ENCODE measurements around the gene TRUB1.

TRUB1 gene

DNA sequence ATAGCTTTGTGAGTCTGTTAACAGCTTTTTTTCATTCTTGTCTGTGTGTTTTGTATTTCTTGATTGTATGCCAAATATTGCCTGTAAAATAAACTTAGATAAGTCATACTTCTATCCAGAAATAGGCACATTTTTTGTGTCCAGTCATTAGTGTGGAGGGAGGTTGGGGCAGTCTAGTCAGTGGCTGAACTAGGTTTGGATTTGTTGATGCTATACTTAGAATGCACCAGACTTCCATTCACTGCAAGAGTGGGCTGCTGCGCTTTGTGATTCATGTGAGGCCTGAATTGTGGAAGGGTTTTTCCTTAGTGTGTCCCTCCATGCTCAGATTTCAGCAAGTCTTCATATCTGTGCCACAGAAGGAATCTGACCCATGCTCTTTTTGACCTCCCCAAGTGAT lies 50.0 kb downstream of the TRUB1 start:
- no peak for DNase-seq

DNA sequence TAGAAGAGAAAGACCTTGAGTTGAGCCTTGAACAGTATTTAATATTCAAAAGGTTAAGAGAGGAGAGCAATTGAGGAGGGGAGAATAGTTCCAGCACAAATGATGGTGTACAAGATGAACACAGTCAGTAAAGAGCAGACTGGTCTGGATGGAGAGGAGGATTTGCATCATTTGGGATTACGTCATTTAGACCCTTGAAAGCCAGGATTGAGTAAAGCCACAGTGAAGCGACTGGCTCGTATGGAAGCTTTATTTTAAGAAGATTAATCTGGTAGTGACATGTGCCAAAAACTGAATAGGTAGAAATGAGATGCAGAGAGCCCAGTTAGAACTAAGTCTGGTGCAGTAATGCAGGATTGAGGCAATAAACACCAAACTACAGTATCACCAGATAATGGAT lies 52.6 kb downstream of the TRUB1 start:
- DNase-seq: no peak

DNA sequence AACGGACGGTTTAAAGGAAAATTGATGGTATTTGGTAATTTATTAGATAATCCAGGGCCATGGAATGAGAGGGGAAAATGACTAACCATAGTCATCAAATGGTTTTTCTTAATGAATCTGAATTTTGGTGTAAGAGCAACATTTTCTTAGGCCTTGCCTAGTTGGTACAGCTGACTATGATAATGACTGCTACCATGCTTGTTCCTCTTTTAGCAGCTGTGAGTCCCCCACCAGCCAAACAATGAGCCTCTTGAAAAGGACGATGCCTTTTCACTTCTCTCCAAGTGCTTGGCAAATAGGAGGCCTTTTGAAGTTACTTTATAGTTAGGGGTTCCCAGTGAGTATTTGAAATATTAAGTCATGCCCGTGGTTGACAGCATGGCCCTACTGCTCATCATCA lies 53.0 kb downstream of the TRUB1 start:
- no peak for DNase-seq

DNA sequence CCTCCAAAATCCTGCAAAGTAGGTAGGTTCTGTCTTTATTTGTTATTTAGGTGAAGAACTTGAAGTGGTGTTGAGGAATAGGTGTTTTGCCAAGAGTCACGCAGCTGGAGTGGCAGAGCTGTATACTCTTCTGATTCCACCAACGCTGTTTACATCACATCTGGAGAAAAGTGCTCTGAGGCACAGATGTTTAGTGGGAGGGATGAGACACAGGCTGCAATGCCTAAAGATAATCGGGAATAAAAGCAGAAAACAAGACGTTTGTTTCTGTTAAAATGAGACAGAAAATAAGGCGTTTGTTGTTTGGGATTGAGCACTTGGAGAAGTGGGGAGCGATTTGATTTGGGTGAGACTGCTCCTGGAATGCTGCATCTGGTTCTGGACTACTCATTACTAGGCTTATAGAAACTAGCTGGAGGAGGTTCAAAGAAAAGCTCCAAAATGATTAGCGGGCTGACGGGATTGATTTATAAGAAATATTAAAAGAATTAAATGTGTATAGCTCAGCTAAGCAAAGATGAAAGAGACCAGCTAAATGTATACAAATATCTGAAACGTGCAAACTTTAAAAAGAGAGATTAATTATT lies 54.3 kb downstream of the TRUB1 start:
- DNase-seq: no peak

DNA sequence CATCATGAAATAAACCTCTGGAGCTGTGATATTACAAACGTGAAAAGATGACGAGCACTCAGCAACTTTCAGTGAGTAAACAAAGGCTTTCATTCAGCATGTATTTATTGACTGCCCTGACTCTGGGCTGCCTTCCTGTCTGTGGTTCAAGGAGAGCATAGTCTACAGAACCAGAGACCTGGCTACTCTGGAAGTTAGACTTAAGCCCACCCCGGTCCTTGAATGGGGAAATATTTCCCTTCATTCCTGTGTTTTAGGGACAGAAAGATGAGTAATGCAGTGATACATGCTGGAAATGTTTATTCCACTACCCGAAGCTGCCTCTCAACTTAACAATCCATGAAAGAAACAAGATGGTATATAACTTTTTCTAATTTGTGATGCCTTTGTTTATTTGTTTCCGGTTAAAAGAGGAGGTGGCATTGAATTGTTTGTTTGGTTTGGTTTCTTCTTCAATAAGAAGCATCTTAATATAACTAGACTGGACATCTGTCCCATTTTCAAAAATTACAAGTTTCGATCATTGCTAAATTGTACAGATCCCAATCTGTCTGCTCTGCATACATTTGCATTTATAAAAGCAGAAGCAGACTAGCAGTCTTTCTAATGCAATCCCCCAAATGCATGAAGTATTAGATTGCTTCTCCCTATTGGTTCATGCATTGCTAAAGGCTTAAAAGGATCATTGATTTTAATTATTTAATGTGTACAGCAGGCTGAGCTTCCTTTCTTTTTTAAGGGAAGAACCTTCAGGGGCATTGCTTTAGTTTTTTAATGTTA lies 57.7 kb downstream of the TRUB1 start:
- DNase-seq: no peak

DNA sequence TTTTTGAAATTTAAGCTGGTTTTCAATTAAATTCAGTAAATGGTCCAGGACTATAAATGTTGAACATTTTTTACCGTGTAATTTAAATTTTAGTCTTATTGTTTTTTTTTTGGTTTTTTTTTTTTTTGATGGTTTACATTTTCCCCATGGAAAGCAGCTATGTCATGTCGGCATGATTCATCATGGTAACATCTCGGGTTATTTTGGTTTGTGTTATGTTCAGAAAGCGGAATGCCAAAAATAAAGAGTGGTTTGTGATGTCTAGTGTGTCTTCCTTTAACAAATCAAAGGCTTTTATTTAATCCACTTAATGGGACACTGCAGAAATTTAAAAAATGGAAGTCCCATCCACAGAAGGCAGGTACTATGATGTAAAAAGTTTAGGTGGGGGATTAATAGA lies 58.5 kb downstream of the TRUB1 start:
- DNase-seq: no peak

DNA sequence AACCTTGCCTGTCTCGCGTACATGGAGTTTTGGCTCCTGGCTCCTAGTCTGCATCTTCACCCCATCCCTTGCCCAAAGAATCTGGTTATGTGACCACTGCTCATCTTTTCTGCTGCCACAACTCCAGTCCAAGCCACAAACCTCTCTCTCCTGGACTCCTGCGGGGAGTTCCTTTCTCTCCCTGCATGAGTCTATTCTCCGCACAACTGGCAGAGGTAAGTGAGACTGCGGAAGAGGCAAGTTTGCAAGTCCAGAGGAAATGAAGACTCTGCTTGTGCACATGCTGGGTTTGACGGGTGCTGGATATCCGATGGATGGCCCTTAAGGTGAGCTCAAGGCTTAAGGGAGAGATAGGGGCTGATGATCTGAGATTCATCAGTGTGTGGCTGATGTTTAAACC lies 61.0 kb downstream of the TRUB1 start:
- no peak for DNase-seq

DNA sequence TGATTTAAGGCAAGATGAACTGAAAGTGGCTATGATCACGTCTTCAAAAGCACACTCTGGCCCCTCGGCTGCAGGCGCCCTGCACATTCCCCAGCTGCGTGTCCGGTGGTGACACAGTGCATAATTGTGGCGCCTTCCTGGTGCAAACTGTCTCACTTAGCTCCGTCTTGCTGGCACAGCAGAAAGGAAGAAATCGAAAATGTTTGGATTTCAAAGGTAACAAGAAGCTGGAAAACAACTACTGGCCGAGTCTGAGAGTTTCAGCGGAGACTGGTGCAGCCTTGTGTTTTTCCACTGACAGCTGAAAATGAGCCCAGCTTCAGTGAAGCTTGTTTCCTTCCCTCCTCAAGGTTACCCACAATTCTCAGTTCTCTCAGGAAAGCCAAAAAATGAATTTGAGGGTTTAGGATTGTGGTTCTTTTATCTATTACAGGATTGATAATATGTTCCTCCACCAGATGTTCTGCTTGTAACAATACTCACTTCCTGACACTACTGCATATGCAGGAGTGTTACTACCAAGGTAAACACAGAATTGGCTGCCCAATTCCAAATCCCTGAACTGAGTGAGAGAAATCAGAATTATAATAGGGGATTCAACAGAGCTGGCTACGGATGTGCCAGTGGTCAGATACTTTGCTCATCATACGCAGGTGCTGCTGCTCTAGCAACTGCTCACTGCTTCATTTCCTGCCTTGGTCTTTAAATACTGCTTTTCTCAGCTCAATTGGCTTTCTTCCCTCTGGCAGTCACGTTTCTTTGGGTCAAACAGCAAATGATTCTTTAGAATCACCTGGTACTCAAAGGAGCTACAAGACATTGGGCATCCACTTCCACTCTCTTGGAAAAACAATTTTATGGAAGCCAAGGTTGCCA lies 63.7 kb downstream of the TRUB1 start:
- no peak for DNase-seq

DNA sequence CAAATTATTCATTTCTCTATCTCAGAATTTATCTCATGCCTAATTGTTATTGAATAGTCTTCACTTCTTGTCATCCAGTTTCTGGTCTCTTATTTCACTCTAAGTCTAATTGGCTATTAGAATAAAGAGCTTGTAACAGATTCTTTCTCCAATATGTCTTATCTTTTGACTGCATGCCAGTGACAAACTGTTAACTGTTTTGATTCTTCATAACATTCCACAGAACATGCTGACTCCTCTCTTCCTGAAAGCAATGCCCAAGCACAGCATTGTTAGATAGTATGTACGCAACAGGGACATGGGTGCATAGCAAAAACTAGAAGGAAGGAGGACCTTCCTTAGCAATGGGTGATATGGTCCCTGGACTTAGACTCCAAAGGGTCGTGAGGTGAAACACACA lies 65.4 kb downstream of the TRUB1 start:
- DNase-seq: no peak

DNA sequence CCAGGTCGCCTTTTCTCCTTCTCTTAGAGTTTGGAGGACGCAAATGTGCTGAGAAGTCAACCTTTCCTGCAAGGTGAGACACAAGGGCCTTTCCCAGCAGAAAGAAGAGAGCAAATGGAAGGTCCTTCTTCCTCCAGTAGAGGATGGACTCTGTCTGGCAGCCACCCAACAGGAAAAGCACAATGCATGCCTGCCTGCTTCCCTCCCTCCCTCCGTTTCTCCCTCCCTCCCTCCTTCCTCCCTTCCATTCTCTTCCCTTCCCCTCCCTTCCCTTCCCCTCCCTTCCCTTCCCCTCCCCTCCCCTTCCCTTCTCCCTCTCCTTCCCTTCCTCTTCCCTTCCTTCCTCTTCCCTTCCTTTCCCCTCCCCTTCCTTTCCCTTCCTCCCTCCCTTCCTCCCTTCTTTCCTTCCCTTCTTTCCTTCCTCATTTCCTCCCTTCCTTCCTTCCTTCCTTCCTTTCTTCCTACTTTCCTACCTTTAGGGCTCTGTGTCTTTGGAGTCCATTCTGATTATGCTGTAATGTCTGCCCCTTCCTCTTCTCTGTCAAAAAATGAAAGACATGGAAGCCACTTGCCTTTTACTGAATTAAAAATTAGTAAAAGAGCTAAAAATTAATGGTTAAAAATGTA lies 66.4 kb downstream of the TRUB1 start:
- no peak for DNase-seq

DNA sequence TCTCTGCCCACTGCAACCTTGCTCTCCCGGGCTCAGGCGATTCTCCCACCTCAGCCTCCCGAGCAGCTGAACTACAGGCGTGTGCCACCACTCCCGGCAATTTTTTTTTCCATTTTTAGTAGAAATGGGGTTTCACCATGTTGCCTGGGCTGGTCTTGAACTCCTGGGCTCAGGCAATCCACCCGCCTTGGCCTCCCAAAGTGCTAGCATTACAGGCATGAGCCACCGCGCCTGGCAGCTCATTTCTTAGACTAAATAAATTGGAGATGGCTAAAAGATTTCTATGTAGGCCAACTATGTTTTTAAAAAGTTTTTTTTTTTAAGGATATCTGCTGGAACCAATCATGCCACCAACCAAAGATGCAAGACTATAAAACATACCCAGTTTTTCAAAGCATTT lies 67.8 kb downstream of the TRUB1 start:
- no peak for DNase-seq

DNA sequence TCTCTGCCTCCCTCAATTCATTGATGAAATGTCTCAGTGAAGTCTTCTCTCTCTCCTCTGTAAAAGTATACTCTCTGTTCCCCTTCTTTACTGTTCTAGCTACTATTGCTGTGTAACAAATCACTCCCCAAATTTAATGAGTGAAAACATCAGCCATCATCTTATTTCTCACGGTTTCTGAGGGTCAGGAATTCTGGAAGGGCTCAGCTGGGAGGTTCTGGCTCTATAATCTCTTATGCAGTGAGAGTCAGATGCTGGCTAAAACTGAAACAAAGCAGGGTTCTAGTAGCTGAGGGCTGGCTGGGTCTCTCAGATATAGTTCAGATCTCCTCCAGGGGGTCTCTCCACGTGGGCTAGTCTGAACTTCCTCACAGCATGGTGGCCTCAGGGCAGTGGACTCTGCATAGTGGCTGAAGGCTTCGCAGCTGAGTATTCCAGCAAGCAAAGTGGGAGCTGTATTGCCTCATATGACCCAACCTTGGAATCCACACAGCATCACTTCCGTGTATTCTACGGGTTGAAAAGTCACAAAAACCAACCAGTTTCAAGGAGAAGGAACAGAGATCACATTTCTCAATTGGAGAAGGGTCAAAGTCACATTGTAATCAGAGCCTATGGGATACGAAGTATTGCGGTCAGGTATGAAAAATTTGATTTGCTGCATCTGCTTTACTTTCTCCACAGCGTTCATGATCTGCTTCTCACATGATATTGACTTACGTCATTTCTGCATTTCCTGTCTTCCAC lies 80.4 kb downstream of the TRUB1 start:
- DNase-seq: no peak

DNA sequence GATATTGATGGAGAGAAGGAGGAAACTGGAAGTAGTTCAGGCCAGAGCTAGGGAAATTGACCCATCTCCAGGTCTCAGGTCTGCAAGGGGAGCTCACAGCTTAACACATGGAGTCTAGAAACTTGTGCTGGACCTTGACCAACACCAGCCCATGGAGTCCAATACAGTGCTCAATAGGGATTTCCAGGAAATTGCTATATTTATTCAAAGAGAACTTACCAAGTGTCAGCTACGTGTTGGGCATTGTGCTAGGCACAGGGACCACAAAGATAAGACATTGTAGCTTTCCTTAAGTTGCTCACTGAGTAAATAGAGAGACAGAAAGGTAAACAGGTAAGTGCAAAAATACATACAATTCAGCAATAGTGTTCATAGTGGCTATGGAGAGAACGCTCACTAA lies 82.5 kb downstream of the TRUB1 start:
- DNase-seq: no peak

DNA sequence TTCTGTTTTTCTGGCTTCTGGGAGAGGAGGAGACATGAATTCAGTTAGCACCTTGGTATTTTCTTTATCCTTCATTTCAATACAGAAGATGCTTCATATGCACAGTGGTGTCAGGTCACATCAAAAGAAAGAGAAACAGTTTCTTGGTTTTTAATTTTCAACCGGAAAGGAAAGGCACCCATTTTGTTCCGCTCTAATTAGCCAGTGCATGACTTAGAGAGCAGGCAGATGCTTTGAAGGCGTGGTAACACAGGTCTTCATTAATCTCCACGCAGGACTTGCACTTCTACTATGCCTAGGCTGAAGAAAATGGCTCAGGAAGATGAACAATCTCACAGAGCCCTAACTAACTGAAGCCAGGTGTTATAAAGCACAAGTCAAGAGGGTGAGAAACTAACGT lies 84.7 kb downstream of the TRUB1 start:
- no peak for DNase-seq

DNA sequence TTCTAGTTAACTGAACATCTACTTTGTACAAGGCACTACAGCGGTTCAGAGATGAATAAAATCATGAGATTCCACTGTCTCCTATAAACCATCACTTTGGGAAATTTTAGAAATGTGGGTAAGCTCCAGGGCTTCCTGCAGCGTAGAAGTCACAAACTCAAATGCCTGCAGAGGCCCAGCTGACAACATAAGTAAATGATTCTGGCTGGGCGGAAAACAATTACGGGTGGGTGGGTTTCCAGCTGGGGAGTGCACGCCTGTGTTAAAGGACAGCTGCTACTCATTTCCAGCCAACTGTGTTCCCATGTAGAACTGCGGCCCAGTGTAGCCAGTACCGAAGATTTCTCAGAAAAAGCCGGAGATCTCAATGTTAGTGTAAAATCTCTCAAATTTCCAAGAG lies 85.7 kb downstream of the TRUB1 start:
- no peak for DNase-seq

DNA sequence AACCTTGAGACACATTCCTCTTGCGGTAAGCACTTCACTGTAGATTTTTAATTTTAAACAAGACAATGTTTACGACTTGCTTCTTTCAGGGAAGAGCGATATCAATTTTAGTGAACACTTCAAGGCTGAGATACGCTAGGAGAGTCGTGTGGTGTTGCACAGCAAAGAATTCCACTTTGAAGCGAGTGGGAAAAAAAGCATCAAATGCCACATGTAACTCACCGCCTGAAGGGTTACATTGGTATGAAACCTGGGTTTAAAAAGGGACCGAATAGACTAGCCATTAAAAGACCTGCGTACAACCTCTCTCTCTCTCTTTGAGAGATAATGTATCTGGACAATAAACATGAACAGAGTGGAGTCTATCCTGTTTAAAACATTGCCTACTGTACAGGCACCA lies 86.4 kb downstream of the TRUB1 start:
- no peak for DNase-seq

DNA sequence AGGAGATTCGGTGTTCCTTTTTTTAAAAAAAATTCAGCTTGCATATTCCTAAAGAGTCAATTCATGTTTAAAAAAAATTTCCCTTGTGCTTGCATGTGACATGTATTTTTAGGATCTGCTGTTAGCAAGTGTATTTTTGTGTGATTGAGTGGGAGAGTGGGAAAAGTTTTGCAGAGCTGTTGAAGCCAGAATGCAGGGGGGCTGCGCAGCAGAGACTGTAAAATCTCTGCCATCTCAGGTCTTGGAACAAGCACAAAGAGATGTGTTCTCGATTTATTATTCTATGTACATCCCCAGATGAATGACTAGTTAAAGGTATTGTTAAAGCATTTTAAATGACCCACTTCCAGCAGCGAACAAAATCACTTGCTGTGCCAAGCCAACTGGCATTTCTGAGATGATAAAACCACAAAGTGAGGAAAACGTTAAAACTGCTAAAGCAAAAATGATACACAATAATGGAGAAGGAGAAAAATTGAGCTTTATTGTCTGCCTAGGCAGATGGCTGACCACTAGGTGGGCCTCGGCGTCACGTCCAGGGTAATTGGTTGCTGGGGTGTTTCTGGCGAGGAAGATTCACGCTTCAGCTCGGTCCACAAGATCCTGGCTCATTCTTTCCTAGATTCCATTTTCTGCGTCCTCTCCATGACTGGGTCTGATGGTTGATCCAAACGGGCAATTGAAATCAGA lies 88.2 kb downstream of the TRUB1 start:
- no peak for DNase-seq

DNA sequence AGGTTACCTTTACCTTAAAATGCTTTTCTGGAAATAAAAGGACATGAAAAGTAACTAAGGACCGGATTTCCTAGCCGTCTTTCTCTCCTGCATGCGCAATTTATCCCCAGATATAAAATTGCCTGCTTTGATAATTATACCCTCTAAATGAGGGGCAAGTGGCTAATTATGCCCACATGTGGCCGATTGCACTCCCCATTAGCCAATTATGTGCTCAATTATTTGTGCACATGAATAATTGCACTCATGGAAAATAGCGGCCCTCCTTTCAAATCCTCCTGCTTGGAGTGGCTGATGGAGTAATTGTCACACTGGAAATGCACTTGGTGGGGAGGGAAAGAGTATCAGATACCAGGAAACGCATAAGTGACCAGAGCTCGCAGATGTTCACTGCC lies 88.7 kb downstream of the TRUB1 start:
- no peak for DNase-seq

Measured in NCI-H187 treated with DMSO at 0.1 percent for 48 hours (cell line).